GM23248 (cell line): Measurements from ENCODE around the gene TMEM219. TPM values are rescaled to one million over a fixed set of nuclear protein-coding genes. Genes with fewer than 3 reads are reported as not detected.
"Not testable (repeated sequence)": the region's sequence is repeated elsewhere in the genome, so short reads cannot be mapped to it uniquely, and the experiment has no call there.

Experiments
- DNase-seq: peaks from one replicate; pipeline ENCODE4 v3.0.0-alpha.2; 2015
- H2AFZ ChIP-seq: fragments of 200-600 bp; sonication (generic); 2 replicates; pipeline ENCODE4 v1.6.1; 2016; ENCODE audit warnings: antibody characterized with exemption
- H3F3A ChIP-seq: fragments of 200-600 bp; sonication (generic); 2 replicates; pipeline ENCODE4 v1.6.1; 2016; ENCODE audit warnings: mild to moderate bottlenecking, antibody characterized with exemption, mixed run types; ENCODE audit not compliant: insufficient read depth
- H3K27ac ChIP-seq: fragments of 200-600 bp; sonication (generic); 2 replicates; pipeline ENCODE4 v1.5.1; 2016; ENCODE audit warnings: mild to moderate bottlenecking
- H3K27me3 ChIP-seq: fragments of 200-600 bp; sonication (generic); replicated peaks from 2 replicates; pipeline ENCODE4 v1.6.1; 2016; ENCODE audit warnings: mild to moderate bottlenecking; ENCODE audit not compliant: insufficient read depth
- H3K36me3 ChIP-seq: fragments of 200-600 bp; sonication (generic); 2 replicates; pipeline ENCODE4 v1.6.1; 2016; ENCODE audit warnings: low read depth, mild to moderate bottlenecking
- H3K4me1 ChIP-seq: fragments of 200-600 bp; sonication (generic); 2 replicates; pipeline ENCODE4 v1.6.1; 2016; ENCODE audit warnings: mild to moderate bottlenecking; ENCODE audit not compliant: insufficient read depth
- H3K4me2 ChIP-seq: fragments of 200-600 bp; sonication (generic); one replicate; pipeline ENCODE4 v1.6.1; 2016; ENCODE audit warnings: mild to moderate bottlenecking; ENCODE audit not compliant: unreplicated experiment
- H3K4me3 ChIP-seq: fragments of 200-600 bp; sonication (generic); 2 replicates; pipeline ENCODE4 v1.5.1; 2016; ENCODE audit warnings: mild to moderate bottlenecking
- H3K79me2 ChIP-seq: fragments of 200-600 bp; sonication (generic); 2 replicates; pipeline ENCODE4 v1.6.1; 2016; ENCODE audit warnings: mild to moderate bottlenecking; ENCODE audit not compliant: insufficient read depth
- H3K9ac ChIP-seq: fragments of 200-600 bp; sonication (generic); 2 replicates; pipeline ENCODE4 v1.6.1; 2016; ENCODE audit warnings: mild to moderate bottlenecking
- H3K9me2 ChIP-seq: fragments of 200-600 bp; sonication (generic); 2 replicates; pipeline ENCODE4 v1.6.1; 2016; ENCODE audit warnings: mixed run types, mild to moderate bottlenecking, moderate library complexity; ENCODE audit not compliant: insufficient read depth
- H3K9me3 ChIP-seq: fragments of 200-600 bp; sonication (generic); one replicate; pipeline ENCODE4 v1.6.1; 2017; ENCODE audit warnings: low read depth
- H4K20me1 ChIP-seq: fragments of 200-600 bp; sonication (generic); 2 replicates; pipeline ENCODE4 v1.6.0; 2016; ENCODE audit not compliant: insufficient read depth
- EZH2 ChIP-seq: fragments of 200-600 bp; sonication (generic); IDR thresholded peaks from 2 replicates; pipeline ENCODE4 v1.6.1; 2018; ENCODE audit warnings: antibody characterized with exemption, mild to moderate bottlenecking; ENCODE audit not compliant: insufficient read depth, poor library complexity, severe bottlenecking
- EZH2phosphoT487 ChIP-seq: fragments of 200-600 bp; sonication (generic); IDR thresholded peaks from 2 replicates; pipeline ENCODE4 v1.6.1; 2018; ENCODE audit warnings: antibody characterized with exemption, moderate library complexity, mild to moderate bottlenecking, low read depth; ENCODE audit not compliant: insufficient read depth
- WGBS, 2 experiments: methylation state at CpG; one replicate each; pipeline ENCODE4 v1.1.6; 2015 to 2017; ENCODE audit warnings: low lambda C conversion rate in 2 of 2, low coverage in 1 of 2; ENCODE audit errors: missing lambda C conversion rate in 2 of 2; 5-methylcytosine and 5-hydroxymethylcytosine counted together
- in situ Hi-C: fragments of 300-500 bp; cut with MboI; formaldehyde crosslinking; loops from 2 replicates; pipeline ENCODE4 v1.15.0; 2020
- polyA plus RNA-seq: library from polyadenylated mRNA; unstranded; fragments of >200 nt; fragmentation: Nextera tagmentation; extraction: Ambion mirVana; gene quantifications from 2 replicates; pipeline ENCODE4 v1.2.1, GENCODE V29; 2016
- total RNA-seq: library from RNA; depleted of rRNA; stranded (reverse); fragments of >200 nt; shearing (Covaris generic); gene quantifications from 2 replicates; pipeline ENCODE4 v1.2.3, GENCODE V29; 2014; rRNA removed

The TMEM219 gene
- total and polyA plus RNA-seq, 2 experiments from 2014 or later, result 124 to 162 TPM

GRCh38 chr16:30016555-30017276, 54.8 kb downstream of the TMEM219 start:
- in situ Hi-C loops, result loop anchor here (10.0 kb wide), 1 partner anchor 202 kb away; the partner anchor contains the start of genes PAGR1 and PRRT2
- no peaks in the 10 kb centered on the region for H4K20me1 ChIP-seq
- no peak for DNase-seq
- WGBS, 2 experiments, result 53 to 58% methylated on average over 8 of the region's 8 CpGs
- H3K9me3 ChIP-seq, result no peaks in the 10 kb centered on the region
- no peak overlapping the region for H3K4me2 ChIP-seq
- H3K36me3 ChIP-seq, result no peaks in the 10 kb centered on the region
- no peaks in the 10 kb centered on the region for H3K79me2 ChIP-seq
- H2AFZ ChIP-seq, result no peak overlapping the region
- H3K9me2 ChIP-seq, result no peaks in the 10 kb centered on the region
- H3K4me3 ChIP-seq, result no peak overlapping the region
- H3K27ac ChIP-seq, result no peak overlapping the region
- peaks cover 3% of the 10 kb centered on the region; the same call in 1 of the 2 replicates for H3K27me3 ChIP-seq
- TF ChIP-seq EZH2phosphoT487 (no peak), EZH2 (no peak)
- H3K9ac ChIP-seq, result no peak overlapping the region
- H3F3A ChIP-seq, result no peaks in the 10 kb centered on the region
- no peaks in the 10 kb centered on the region for H3K4me1 ChIP-seq

GRCh38 chr16:30017277-30017656, 55.4 kb downstream of the TMEM219 start:
- no peak overlapping the region for H3K27ac ChIP-seq
- in situ Hi-C loops, result loop anchor here (10.0 kb wide), 1 partner anchor 202 kb away; the partner anchor contains the start of genes PAGR1 and PRRT2
- WGBS, 2 experiments, result 62 to 68% methylated on average over 2 of the region's 2 CpGs

GRCh38 chr16:30017937-30018336, 56.1 kb downstream of the TMEM219 start:
- H3K4me3 ChIP-seq, H3K27me3 ChIP-seq, H3K4me2 ChIP-seq, DNase-seq, H2AFZ ChIP-seq, H4K20me1 ChIP-seq, H3K27ac ChIP-seq, H3K9me3 ChIP-seq, H3K36me3 ChIP-seq, H3K4me1 ChIP-seq, H3K79me2 ChIP-seq, H3K9me2 ChIP-seq, H3K9ac ChIP-seq, H3F3A ChIP-seq: not testable (repeated sequence)
- WGBS, 2 experiments, result 80 to 87% methylated on average over 2 to 4 of the region's 4 CpGs
- in situ Hi-C loops, result loop anchor here (10.0 kb wide), 1 partner anchor 203 kb away; the partner anchor contains the start of genes PAGR1 and PRRT2

More at GRCh38 chr16:30017277-30017656, 55.4 kb downstream of the TMEM219 start:
- no peak for DNase-seq
- TF ChIP-seq EZH2 (no peak), EZH2phosphoT487 (no peak)
- no peak overlapping the region for H3K4me2 ChIP-seq
- no peaks in the 10 kb centered on the region for H3F3A ChIP-seq
- H3K79me2 ChIP-seq, result no peaks in the 10 kb centered on the region
- no peaks in the 10 kb centered on the region for H3K36me3 ChIP-seq
- H3K4me1 ChIP-seq, result no peaks in the 10 kb centered on the region
- no peak overlapping the region for H2AFZ ChIP-seq
- no peaks in the 10 kb centered on the region for H3K9me3 ChIP-seq
- H3K9me2 ChIP-seq, result no peaks in the 10 kb centered on the region
- H4K20me1 ChIP-seq, result no peaks in the 10 kb centered on the region
- no peak overlapping the region for H3K4me3 ChIP-seq
- no peaks in the 10 kb centered on the region for H3K27me3 ChIP-seq
- no peak overlapping the region for H3K9ac ChIP-seq

- Histone ChIP-seq H3K9me2 (no peaks in the 10 kb centered on the region), H3K4me3 (no peak overlapping the region), H3K27me3 (no peaks in the 10 kb centered on the region), H3K4me2 (no peak overlapping the region), H3K79me2 (no peaks in the 10 kb centered on the region), H3K9me3 (no peaks in the 10 kb centered on the region), H3F3A (no peaks in the 10 kb centered on the region), H3K4me1 (no peaks in the 10 kb centered on the region), H4K20me1 (no peaks in the 10 kb centered on the region), H3K9ac (no peak overlapping the region), H2AFZ (no peak overlapping the region), H3K36me3 (no peaks in the 10 kb centered on the region), H3K27ac (no peak overlapping the region)
- in situ Hi-C loops, result loop anchor here (10.0 kb wide), 1 partner anchor 204 kb away; the partner anchor contains the start of genes PAGR1 and PRRT2
- 67 to 78% methylated on average over 4 of the region's 4 CpGs for WGBS, 2 experiments
- no peak for TF ChIP-seq EZH2
- no peak for TF ChIP-seq EZH2phosphoT487
- DNase-seq, result no peak
Measured at GRCh38 chr16:30018731-30019158, 56.9 kb downstream of the TMEM219 start.

Other genes starting within 250 kb of the TMEM219 start
- gene C16orf54, start 216.1 kb upstream of the TMEM219 start, total RNA-seq, result not detected in 2 replicates
- gene C16orf54, start 216.1 kb upstream of the TMEM219 start, polyA plus RNA-seq, result not detected in 2 replicates
- not detected in 2 replicates for gene ZG16, start 183.8 kb upstream of the TMEM219 start, total RNA-seq
- not detected in 2 replicates for gene ZG16, start 183.8 kb upstream of the TMEM219 start, polyA plus RNA-seq
- gene KIF22, start 171.3 kb upstream of the TMEM219 start, total RNA-seq, result 28.7 and 30.4 TPM in 2 replicates
- 39.5 and 41.8 TPM in 2 replicates for gene KIF22, start 171.3 kb upstream of the TMEM219 start, polyA plus RNA-seq
- gene MAZ, start 155.6 kb upstream of the TMEM219 start, total RNA-seq, result 169 and 215 TPM in 2 replicates
- gene MAZ, start 155.6 kb upstream of the TMEM219 start, polyA plus RNA-seq, result 74.5 and 76.8 TPM in 2 replicates
- 0.43 and 4.0 TPM in 2 replicates for gene PRRT2, start 149.9 kb upstream of the TMEM219 start, total RNA-seq
- gene PRRT2, start 149.9 kb upstream of the TMEM219 start, polyA plus RNA-seq, result 1.3 and 2.1 TPM in 2 replicates
- 23.6 and 30.6 TPM in 2 replicates for gene PAGR1, start 145.9 kb upstream of the TMEM219 start, total RNA-seq
- 17.5 and 19.3 TPM in 2 replicates for gene PAGR1, start 145.9 kb upstream of the TMEM219 start, polyA plus RNA-seq
- 272 and 296 TPM in 2 replicates for gene MVP, start 141.6 kb upstream of the TMEM219 start, total RNA-seq
- gene MVP, start 141.6 kb upstream of the TMEM219 start, polyA plus RNA-seq, result 230 and 235 TPM in 2 replicates
- gene CDIPT, start 98.9 kb upstream of the TMEM219 start, total RNA-seq, result 161 and 181 TPM in 2 replicates
- 126 and 128 TPM in 2 replicates for gene CDIPT, start 98.9 kb upstream of the TMEM219 start, polyA plus RNA-seq
- 30.7 and 34.7 TPM in 2 replicates for gene SEZ6L2, start 62.5 kb upstream of the TMEM219 start, total RNA-seq
- gene SEZ6L2, start 62.5 kb upstream of the TMEM219 start, polyA plus RNA-seq, result 6.9 and 7.3 TPM in 2 replicates
- gene ASPHD1, start 61.6 kb upstream of the TMEM219 start, total RNA-seq, result 6.9 and 18.7 TPM in 2 replicates
- gene ASPHD1, start 61.6 kb upstream of the TMEM219 start, polyA plus RNA-seq, result 18.5 and 19.3 TPM in 2 replicates
- 3.7 and 14.7 TPM in 2 replicates for gene KCTD13, start 35.9 kb upstream of the TMEM219 start, total RNA-seq
- 10.7 and 12.6 TPM in 2 replicates for gene KCTD13, start 35.9 kb upstream of the TMEM219 start, polyA plus RNA-seq
- 57.7 and 57.9 TPM in 2 replicates for gene TAOK2, start 11.8 kb downstream of the TMEM219 start, total RNA-seq
- gene TAOK2, start 11.8 kb downstream of the TMEM219 start, polyA plus RNA-seq, result 12.5 and 13.6 TPM in 2 replicates
- gene HIRIP3, start 33.5 kb downstream of the TMEM219 start, total RNA-seq, result 3.2 and 3.9 TPM in 2 replicates
- 11.9 and 14.0 TPM in 2 replicates for gene HIRIP3, start 33.5 kb downstream of the TMEM219 start, polyA plus RNA-seq
- 51.1 and 111 TPM in 2 replicates for gene INO80E, start 34.2 kb downstream of the TMEM219 start, total RNA-seq
- gene INO80E, start 34.2 kb downstream of the TMEM219 start, polyA plus RNA-seq, result 32.3 and 35.3 TPM in 2 replicates
- gene DOC2A, start 48.9 kb downstream of the TMEM219 start, total RNA-seq, result not detected in 2 replicates
- gene DOC2A, start 48.9 kb downstream of the TMEM219 start, polyA plus RNA-seq, result not detected in 2 replicates
- gene C16orf92, start 61.1 kb downstream of the TMEM219 start, total RNA-seq, result not detected in 2 replicates
- not detected in 2 replicates for gene C16orf92, start 61.1 kb downstream of the TMEM219 start, polyA plus RNA-seq
- gene TLCD3B, start 69.2 kb downstream of the TMEM219 start, total RNA-seq, result not detected in 2 replicates
- gene TLCD3B, start 69.2 kb downstream of the TMEM219 start, polyA plus RNA-seq, result 0.13 TPM in 1 of 2 replicates, not detected in the other
- 1,441 and 1,602 TPM in 2 replicates for gene ALDOA, start 103.7 kb downstream of the TMEM219 start, total RNA-seq
- gene ALDOA, start 103.7 kb downstream of the TMEM219 start, polyA plus RNA-seq, result 2,742 and 2,900 TPM in 2 replicates
- gene PPP4C, start 113.9 kb downstream of the TMEM219 start, total RNA-seq, result 135 and 168 TPM in 2 replicates
- 205 and 210 TPM in 2 replicates for gene PPP4C, start 113.9 kb downstream of the TMEM219 start, polyA plus RNA-seq
- 0.11 TPM in 1 of 2 replicates, not detected in the other for gene TBX6, start 129.8 kb downstream of the TMEM219 start, total RNA-seq
- 0.13 and 0.20 TPM in 2 replicates for gene TBX6, start 129.8 kb downstream of the TMEM219 start, polyA plus RNA-seq
- gene YPEL3, start 134.1 kb downstream of the TMEM219 start, total RNA-seq, result 62.6 and 100.0 TPM in 2 replicates
- 192 and 200 TPM in 2 replicates for gene YPEL3, start 134.1 kb downstream of the TMEM219 start, polyA plus RNA-seq
- gene GDPD3, start 151.5 kb downstream of the TMEM219 start, total RNA-seq, result 0.22 TPM in 1 of 2 replicates, not detected in the other
- 1.1 and 1.2 TPM in 2 replicates for gene GDPD3, start 151.5 kb downstream of the TMEM219 start, polyA plus RNA-seq
- 47.3 and 60.4 TPM in 2 replicates for gene MAPK3, start 161.1 kb downstream of the TMEM219 start, total RNA-seq
- 40.3 and 44.4 TPM in 2 replicates for gene MAPK3, start 161.1 kb downstream of the TMEM219 start, polyA plus RNA-seq
- 3.2 and 4.8 TPM in 2 replicates for gene CORO1A, start 221.5 kb downstream of the TMEM219 start, total RNA-seq
- gene CORO1A, start 221.5 kb downstream of the TMEM219 start, polyA plus RNA-seq, result 1.7 TPM in 2 replicates
- gene BOLA2B, start 231.6 kb downstream of the TMEM219 start, total RNA-seq, result 2.0 and 155 TPM in 2 replicates
- 122 and 146 TPM in 2 replicates for gene BOLA2B, start 231.6 kb downstream of the TMEM219 start, polyA plus RNA-seq
- 14.3 and 32.6 TPM in 2 replicates for gene SLX1A, start 231.8 kb downstream of the TMEM219 start, total RNA-seq
- gene SLX1A, start 231.8 kb downstream of the TMEM219 start, polyA plus RNA-seq, result 32.2 and 51.7 TPM in 2 replicates
- gene SULT1A3, start 237.2 kb downstream of the TMEM219 start, total RNA-seq, result 12.2 and 22.9 TPM in 2 replicates
- 4.5 and 4.8 TPM in 2 replicates for gene SULT1A3, start 237.2 kb downstream of the TMEM219 start, polyA plus RNA-seq